HG03196 (cell line): ENCODE data around the gene WBP2NL.
"Not testable (repeated sequence)": the region's sequence is repeated elsewhere in the genome, so short reads cannot be mapped to it uniquely, and the experiment has no call there.

Experiments
- ATAC-seq: cut with Tn5 transposase; IDR thresholded peaks from one replicate; pipeline ENCODE4 v1.9.1; 2021; ENCODE audit not compliant: unreplicated experiment

WBP2NL gene

GRCh38 chr22:42070517-42071422 lies 72.2 kb downstream of the WBP2NL start, which contains the start of gene NAGA:
Gene NAGA, minus strand, starts transcription at chr22:42070812. Its CDS starts 515 bp downstream, at chr22:42070297.
- ATAC-seq, result peak; percentile 90

- ATAC-seq, result not testable (repeated sequence)
These were observed 72.9 kb downstream of the WBP2NL start for GRCh38 chr22:42071508-42071907.

- ATAC-seq, result no peak
These were observed 74.2 kb downstream of the WBP2NL start for GRCh38 chr22:42072606-42073330.

- no peak for ATAC-seq
These were observed 75.0 kb downstream of the WBP2NL start for GRCh38 chr22:42073621-42074041.

GRCh38 chr22:42074132-42074811 lies 75.7 kb downstream of the WBP2NL start, which contains the start of gene PHETA2:
Gene PHETA2, plus strand, starts transcription at chr22:42074248. Its CDS starts 3,046 bp downstream, at chr22:42077294.
- no peak for ATAC-seq

GRCh38 chr22:42074846-42075676 lies 76.5 kb downstream of the WBP2NL start:
- ATAC-seq, result no peak

GRCh38 chr22:42076764-42077485 lies 78.3 kb downstream of the WBP2NL start:
- no peak for ATAC-seq

- no peak for ATAC-seq
These were observed 79.0 kb downstream of the WBP2NL start for GRCh38 chr22:42077486-42078125.
